ENCODE results near the gene SLC6A6.

SLC6A6 gene

DNA sequence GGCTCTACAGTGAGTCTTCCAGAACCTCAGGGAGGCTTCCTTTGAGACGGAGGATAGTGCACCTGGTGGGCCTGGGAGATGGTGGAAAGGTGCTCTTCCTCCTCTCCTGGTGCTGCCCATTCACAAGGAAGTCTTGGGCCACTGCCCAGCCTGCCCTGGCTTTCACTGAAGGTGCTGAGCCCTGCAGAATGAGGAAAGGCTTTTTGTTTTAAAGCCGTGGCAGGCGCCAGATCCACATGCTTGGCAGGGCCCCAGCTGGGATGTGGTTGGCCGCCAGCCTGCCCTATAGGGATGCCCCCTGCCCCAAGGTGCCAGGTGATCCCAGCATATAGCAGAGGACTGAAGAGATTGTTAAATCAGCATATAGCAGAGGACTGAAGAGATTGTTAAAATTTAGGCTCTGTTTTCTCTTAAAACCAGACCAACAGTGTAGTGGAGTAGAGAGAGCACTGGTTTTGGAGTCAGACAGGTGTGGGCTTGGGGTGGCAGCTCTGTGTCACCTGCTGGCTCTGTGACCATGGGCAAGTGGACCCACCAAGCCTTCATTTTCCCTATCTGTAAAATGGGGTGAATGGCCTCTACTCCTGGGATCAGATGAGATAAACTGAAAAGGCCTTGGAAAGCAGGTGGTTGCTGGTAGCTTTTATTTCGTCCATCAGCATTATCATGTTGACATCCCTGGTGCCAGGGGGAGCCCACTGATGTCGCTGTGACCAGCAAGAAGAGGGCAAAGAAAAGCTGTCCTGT lies 53.3 kb downstream of the SLC6A6 start:
- H3K4me3 ChIP-seq (ENCODE audit: low read depth, low read length), result no peak overlapping the region
- peaks cover 24% of the 10 kb centered on the region for H3K4me1 ChIP-seq
- DNase-seq, result no peak
- H3K9me3 ChIP-seq, result no peaks in the 10 kb centered on the region
- no peaks in the 10 kb centered on the region for H3K27me3 ChIP-seq
- TF ChIP-seq, protein P1, sequence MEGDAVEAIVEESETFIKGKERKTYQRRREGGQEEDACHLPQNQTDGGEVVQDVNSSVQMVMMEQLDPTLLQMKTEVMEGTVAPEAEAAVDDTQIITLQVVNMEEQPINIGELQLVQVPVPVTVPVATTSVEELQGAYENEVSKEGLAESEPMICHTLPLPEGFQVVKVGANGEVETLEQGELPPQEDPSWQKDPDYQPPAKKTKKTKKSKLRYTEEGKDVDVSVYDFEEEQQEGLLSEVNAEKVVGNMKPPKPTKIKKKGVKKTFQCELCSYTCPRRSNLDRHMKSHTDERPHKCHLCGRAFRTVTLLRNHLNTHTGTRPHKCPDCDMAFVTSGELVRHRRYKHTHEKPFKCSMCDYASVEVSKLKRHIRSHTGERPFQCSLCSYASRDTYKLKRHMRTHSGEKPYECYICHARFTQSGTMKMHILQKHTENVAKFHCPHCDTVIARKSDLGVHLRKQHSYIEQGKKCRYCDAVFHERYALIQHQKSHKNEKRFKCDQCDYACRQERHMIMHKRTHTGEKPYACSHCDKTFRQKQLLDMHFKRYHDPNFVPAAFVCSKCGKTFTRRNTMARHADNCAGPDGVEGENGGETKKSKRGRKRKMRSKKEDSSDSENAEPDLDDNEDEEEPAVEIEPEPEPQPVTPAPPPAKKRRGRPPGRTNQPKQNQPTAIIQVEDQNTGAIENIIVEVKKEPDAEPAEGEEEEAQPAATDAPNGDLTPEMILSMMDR (IDR thresholded peaks at IDR 0.05; ENCODE audit: low read depth, low read length), result no peak
- peaks cover 21% of the 10 kb centered on the region for H3K36me3 ChIP-seq

DNA sequence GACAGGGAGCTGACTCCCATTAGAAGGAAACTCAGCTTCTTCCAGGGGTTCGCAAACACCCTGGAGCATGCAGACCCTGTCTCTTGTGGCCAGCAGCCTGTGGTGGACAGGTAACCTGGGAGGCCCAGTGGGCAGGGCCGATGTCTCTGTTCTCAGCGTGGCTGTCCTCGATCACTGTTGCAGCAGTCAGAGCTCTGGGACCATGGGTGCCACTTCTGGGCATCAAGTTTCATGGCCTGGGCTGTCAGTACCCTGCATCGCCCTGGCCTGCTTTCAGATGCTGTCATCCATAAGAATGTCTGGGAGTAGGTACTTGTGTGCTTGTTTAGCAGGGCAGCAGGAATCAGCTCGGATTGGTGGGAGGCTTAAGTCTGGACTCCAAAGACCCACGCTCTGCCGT lies 54.4 kb downstream of the SLC6A6 start:
- Histone ChIP-seq H3K4me1 (peaks cover 23% of the 10 kb centered on the region), H3K27me3 (no peaks in the 10 kb centered on the region), H3K9me3 (no peaks in the 10 kb centered on the region), H3K36me3 (peaks cover 22% of the 10 kb centered on the region), H3K4me3 (ENCODE audit: low read depth, low read length) (no peak overlapping the region)
- TF ChIP-seq, protein P1 (IDR thresholded peaks at IDR 0.05; ENCODE audit: low read depth, low read length), result no peak
- DNase-seq, result no peak

- Histone ChIP-seq H3K27me3 (no peaks in the 10 kb centered on the region), H3K4me1 (peaks cover 16% of the 10 kb centered on the region), H3K4me3 (ENCODE audit: low read depth, low read length) (no peak overlapping the region), H3K9me3 (no peaks in the 10 kb centered on the region), H3K36me3 (peaks cover 22% of the 10 kb centered on the region)
- DNase-seq, result no peak
- TF ChIP-seq, protein P1 (IDR thresholded peaks at IDR 0.05; ENCODE audit: low read depth, low read length), result no peak
Observed at GRCh38 chr3:14457481-14457880, 55.1 kb downstream of the SLC6A6 start.

GRCh38 chr3:14457999-14458398 lies 55.6 kb downstream of the SLC6A6 start:
- H3K4me1 ChIP-seq, result peaks cover 14% of the 10 kb centered on the region
- no peak overlapping the region for H3K4me3 ChIP-seq (ENCODE audit: low read depth, low read length)
- H3K9me3 ChIP-seq, result no peaks in the 10 kb centered on the region
- no peaks in the 10 kb centered on the region for H3K27me3 ChIP-seq
- DNase-seq, result no peak
- peaks cover 22% of the 10 kb centered on the region for H3K36me3 ChIP-seq
- TF ChIP-seq, protein P1 (IDR thresholded peaks at IDR 0.05; ENCODE audit: low read depth, low read length), result no peak

- no peak for DNase-seq
- Histone ChIP-seq H3K27me3 (no peaks in the 10 kb centered on the region), H3K9me3 (no peaks in the 10 kb centered on the region), H3K36me3 (peaks cover 22% of the 10 kb centered on the region), H3K4me1 (peaks cover 10% of the 10 kb centered on the region; the same call in 1 of the 2 replicates), H3K4me3 (ENCODE audit: low read depth, low read length) (no peak overlapping the region)
- TF ChIP-seq, protein P1 (IDR thresholded peaks at IDR 0.05; ENCODE audit: low read depth, low read length), result no peak
Observed at GRCh38 chr3:14458434-14459275, 56.2 kb downstream of the SLC6A6 start.

DNA sequence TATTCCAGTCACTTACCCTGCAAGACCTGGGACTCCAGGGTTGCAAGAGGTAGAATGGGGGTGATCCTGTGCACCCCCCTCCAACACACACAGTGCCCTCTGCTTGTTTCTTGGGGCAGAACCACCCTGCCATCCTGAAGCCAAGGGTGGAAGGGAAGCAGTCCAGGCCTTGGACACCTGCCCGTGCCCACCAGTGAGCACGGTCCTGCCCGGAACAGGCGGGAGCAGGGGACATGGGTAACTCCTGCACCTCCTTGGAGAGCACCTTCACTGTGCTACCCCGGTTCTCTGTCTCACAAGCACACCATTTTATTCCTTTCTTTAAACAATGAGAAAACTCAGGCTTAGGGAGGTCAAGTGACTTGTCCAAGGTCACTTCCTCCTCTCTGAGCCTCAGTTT lies 57.0 kb downstream of the SLC6A6 start:
- TF ChIP-seq, protein P1 (IDR thresholded peaks at IDR 0.05; ENCODE audit: low read depth, low read length), result no peak
- Histone ChIP-seq H3K36me3 (peaks cover 15% of the 10 kb centered on the region), H3K4me1 (peaks cover 10% of the 10 kb centered on the region; the same call in 1 of the 2 replicates), H3K9me3 (no peaks in the 10 kb centered on the region), H3K27me3 (no peaks in the 10 kb centered on the region), H3K4me3 (ENCODE audit: low read depth, low read length) (no peak overlapping the region)
- DNase-seq, result no peak

Measured in BE2C (cell line).